MG63 (cell line): ENCODE results near the gene PARD3B. TPM values are rescaled to one million over a fixed set of nuclear protein-coding genes. Genes with fewer than 3 reads are reported as not detected.

Experiments used
- DNase-seq: peaks from one replicate; pipeline ENCODE4 v3.0.0-alpha.2; 2020
- H3K27me3 ChIP-seq: fragments of 250-450 bp; sonication (Bioruptor Pico); 2 replicates; pipeline ENCODE4 v1.5.1; 2020; ENCODE audit warnings: mild to moderate bottlenecking, moderate library complexity
- H3K36me3 ChIP-seq: fragments of 250-450 bp; sonication (Bioruptor Pico); 2 replicates; pipeline ENCODE4 v1.5.1; 2020; ENCODE audit warnings: mild to moderate bottlenecking, moderate library complexity
- H3K4me3 ChIP-seq: fragments of 250-450 bp; sonication (Bioruptor Pico); 2 replicates; pipeline ENCODE4 v1.5.1; 2020; ENCODE audit warnings: mild to moderate bottlenecking, moderate library complexity
- H3K9me3 ChIP-seq: fragments of 250-450 bp; sonication (Bioruptor Pico); 2 replicates; pipeline ENCODE4 v1.5.1; 2020; ENCODE audit warnings: mild to moderate bottlenecking, moderate library complexity
- total RNA-seq: library from RNA; depleted of rRNA; stranded (reverse); fragments of >200 nt; shearing (Covaris generic); gene quantifications from 2 replicates; pipeline ENCODE4 v1.2.3, GENCODE V29; 2014; ENCODE audit warnings: low replicate concordance

PARD3B gene
- total RNA-seq, 1 experiment from 2014 or later: 4.5 TPM

DNA sequence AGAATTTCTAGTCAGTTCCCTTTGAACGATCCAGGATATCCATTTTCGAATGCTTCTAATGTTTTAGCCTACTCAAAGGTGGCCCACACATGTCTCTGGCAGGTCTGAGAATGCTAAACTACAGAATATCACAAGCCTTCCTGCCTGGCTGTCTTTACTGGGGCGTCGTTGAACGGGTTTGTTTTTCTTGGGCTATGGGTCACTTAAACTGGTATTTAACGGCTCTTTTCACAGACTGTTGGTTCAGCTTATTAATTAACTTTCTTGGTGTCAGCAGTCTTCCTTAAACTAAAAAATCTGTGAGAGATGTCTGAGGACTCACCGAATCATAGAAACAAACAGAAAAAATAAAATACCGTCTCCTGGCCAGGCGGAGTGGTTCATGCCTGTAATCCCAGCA is 573.9 kb downstream of the PARD3B start:
- H3K4me3 ChIP-seq: no peak overlapping the region
- no peaks in the 10 kb centered on the region for H3K27me3 ChIP-seq
- DNase-seq: no peak
- no peaks in the 10 kb centered on the region for H3K9me3 ChIP-seq
- peaks cover 4% of the 10 kb centered on the region; the same call in 1 of the 2 replicates for H3K36me3 ChIP-seq

DNA sequence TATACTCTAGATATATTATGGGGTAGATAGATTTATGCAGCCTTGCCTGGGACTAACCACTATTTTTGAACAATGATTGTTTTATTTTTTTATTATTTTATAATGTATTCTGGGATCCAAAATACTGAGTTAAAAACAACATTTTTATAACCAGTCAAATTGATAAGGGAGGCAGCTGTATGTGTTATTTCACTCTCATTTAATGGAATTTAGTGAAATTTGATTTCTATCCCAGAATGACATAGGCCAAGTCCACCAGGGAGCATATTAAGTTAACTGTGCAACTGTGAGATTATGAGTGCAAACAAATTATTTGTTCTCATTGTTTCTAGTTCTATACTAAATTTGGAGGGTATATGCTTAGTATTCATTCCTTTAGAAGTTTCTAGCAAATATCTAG is 583.5 kb downstream of the PARD3B start:
- no peak for DNase-seq
- H3K9me3 ChIP-seq: no peaks in the 10 kb centered on the region
- H3K36me3 ChIP-seq: peaks cover 6% of the 10 kb centered on the region
- no peaks in the 10 kb centered on the region for H3K27me3 ChIP-seq
- no peak overlapping the region for H3K4me3 ChIP-seq

DNA sequence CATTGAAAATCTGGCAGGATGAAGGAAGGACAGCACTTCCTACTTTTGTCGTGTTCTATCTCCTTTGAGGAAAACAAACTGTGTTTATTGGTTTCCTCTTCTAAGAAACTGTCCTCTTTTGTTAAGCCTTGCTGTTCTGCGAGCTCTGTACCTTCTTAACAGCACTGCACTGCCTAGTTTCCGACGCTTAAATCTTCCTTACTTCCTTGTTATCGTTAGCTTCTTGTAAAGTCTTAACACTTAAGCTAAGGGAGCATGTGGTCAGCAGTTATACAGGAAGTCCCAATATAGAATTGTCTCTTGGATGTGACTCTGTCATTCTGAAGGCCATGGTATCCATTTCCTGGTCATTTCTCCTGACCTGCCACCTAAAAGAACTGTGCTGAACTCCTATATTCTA is 584.3 kb downstream of the PARD3B start:
- no peaks in the 10 kb centered on the region for H3K27me3 ChIP-seq
- H3K4me3 ChIP-seq: no peak overlapping the region
- DNase-seq: no peak
- H3K9me3 ChIP-seq: no peaks in the 10 kb centered on the region
- H3K36me3 ChIP-seq: peaks cover 6% of the 10 kb centered on the region

DNA sequence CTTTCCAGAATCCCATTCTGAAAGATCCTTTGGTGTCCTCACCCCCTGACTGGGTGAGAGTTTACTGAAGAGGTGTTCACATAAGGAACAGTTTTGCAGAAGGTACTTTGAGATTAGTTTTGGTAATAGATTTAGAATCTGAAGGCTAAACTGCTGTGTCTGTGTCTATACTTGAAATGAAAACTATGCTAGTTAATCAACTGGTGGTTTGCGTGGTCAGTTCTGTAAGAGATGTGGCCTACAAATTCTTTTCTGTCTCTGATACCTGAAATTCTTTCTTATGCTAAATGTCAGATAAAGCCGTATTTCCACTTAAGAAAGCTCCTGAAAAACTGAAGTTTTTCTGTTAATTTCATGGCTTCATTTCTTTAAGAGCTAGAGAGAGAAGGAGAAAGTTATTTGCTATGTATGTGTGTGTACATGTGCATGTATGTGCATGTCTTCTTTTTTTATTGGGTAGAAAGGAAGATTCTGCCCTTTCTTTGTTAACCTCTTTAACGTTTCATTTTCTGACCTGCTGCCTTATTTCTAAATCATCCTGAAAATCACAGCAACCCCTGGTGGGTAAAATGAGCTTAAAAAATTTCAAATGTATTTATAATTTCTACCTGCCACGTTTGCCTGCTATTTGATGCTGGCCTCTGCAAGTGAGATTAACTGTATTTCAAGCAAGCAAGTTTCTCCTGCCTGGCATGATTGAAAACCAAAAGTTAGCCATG is 585.0 kb downstream of the PARD3B start:
- Histone ChIP-seq H3K36me3 (peaks cover 6% of the 10 kb centered on the region), H3K27me3 (no peaks in the 10 kb centered on the region), H3K9me3 (no peaks in the 10 kb centered on the region), H3K4me3 (no peak overlapping the region)
- DNase-seq: no peak

DNA sequence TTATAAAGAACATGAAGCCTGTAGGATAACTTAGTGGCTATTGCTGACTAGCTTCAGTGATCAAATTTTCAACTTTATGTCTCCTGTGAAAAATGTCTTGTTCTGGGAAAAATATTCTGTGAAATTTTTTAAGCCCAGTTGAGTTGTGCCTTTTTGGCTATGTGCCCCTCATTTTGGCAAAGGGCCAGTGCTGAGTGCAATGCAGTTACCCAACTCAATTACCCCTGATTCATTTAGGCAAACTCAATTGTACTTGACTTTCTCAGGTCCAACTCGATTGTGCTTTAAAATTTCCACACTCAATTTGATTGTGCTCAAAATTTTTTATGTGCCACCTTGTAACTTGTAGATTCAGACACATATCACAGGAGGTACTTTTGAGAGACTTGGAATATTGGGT is 588.3 kb downstream of the PARD3B start:
- DNase-seq: peak; percentile 0
- H3K4me3 ChIP-seq: no peak overlapping the region

DNA sequence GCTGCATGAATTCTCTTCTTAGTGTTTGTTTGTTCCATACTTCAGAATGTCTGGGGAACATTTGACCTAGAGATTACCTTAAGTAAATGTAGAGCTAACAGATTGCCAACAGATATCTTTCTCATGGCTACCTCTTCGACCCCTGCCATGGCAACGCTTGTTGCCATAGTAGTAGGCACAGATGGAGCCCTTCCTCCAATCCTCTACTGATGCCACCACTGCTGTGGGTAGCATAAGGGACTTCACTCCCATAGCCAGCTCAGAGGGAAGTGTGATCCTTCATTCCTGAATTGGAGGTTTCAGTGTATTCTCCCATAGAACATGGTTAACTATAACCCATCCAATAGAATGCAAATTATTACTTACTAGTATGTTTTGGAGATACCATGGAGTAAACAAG is 593.5 kb downstream of the PARD3B start:
- DNase-seq: no peak
- no peaks in the 10 kb centered on the region for H3K9me3 ChIP-seq
- H3K36me3 ChIP-seq: no peaks in the 10 kb centered on the region; the same call in 1 of the 2 replicates
- H3K27me3 ChIP-seq: no peaks in the 10 kb centered on the region
- no peak overlapping the region for H3K4me3 ChIP-seq

More for the DNA sequence above, 588.3 kb downstream of the PARD3B start:
- no peaks in the 10 kb centered on the region for H3K27me3 ChIP-seq
- H3K9me3 ChIP-seq: no peaks in the 10 kb centered on the region
- no peaks in the 10 kb centered on the region; the same call in 1 of the 2 replicates for H3K36me3 ChIP-seq

DNA sequence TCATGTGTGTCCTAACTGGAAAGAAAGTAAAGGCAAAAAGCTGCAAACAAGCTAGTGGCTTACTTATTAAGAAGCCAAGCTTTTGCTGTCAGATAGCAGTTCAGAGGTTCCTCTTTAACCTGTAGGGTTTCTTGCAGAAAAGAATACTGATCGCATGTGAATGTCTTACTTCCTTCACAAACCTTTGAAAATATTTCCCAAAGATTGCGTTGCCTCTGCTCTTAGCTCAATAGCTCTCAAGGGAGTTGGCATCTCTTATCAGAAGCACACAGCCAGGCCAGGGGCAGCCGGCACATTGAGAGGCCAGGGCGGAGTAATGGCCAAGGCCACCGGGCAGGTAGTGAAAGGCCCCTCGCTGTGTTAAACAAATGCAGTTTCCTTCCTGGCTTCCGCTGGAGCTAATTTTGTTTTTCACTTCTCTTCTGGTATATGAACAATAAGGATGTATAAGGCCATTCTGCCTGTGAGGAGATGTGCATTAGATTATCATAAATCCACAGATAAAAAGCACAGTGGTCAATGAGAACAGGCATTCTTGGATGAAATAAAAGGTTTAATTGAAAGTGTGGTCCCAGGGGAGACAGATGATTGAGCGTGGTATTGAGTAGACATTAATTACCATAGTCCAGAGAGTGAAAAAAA is 594.7 kb downstream of the PARD3B start:
- H3K36me3 ChIP-seq: no peaks in the 10 kb centered on the region
- H3K27me3 ChIP-seq: no peaks in the 10 kb centered on the region
- H3K4me3 ChIP-seq: no peak overlapping the region
- DNase-seq: no peak
- no peaks in the 10 kb centered on the region for H3K9me3 ChIP-seq

DNA sequence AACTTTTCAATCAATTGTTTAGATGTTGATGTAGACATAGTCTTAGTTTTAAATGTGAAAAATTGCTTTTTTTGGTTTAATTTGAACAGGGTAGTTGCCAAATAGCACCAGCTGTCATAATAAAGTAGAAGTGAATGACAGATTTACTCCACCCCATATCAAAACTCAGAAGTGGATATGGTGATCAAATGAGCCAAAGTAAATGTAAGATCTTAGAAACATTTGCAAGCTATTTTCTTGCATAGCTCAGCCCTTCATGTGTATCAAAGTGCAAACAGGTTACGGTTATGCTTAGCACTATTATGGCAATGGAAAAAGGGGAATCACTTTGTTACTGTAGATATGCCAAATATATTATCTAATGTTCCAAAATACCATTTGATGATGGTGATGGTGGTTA is 596.1 kb downstream of the PARD3B start:
- Histone ChIP-seq H3K27me3 (no peaks in the 10 kb centered on the region), H3K36me3 (no peaks in the 10 kb centered on the region), H3K9me3 (no peaks in the 10 kb centered on the region), H3K4me3 (no peak overlapping the region)
- no peak for DNase-seq

DNA sequence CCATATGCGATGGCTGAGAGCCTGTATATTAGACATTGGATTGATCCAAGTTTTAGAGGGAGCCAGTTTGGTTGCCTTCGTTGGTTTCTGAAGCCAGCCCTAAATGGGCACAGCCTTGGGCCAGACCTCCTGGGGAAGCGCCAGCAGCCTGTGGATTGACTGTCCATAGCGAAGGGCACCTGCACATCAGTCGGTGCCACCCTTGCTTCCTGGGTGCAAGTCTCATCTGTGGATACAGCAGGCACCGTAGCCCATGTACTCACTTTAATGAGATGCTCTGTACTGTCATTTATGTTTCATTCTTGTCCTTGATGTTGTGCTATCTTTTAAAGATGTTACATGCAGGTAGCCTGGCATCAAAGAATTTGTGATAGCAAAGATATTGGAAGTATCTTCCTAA is 600.6 kb downstream of the PARD3B start:
- Histone ChIP-seq H3K4me3 (no peak overlapping the region), H3K27me3 (no peaks in the 10 kb centered on the region), H3K36me3 (no peaks in the 10 kb centered on the region), H3K9me3 (no peaks in the 10 kb centered on the region)
- no peak for DNase-seq

DNA sequence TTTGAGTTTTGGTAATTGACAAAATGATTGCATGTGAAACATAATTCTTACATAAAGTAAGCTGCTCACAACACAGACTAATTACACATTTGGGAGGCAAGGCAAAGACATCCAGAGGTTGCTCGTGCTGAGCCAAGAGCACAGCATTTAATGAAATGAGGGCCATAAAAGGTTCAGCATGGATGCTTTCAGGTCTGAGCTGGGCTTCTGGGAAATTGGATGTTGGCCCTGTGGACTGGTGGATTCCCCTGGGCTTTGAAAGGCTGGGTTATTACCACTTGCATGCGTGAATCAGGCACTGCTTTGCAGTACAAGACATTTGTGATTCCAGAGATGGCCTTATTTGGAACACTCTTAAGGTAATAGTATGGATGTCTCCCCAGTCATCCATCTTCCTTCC is 603.5 kb downstream of the PARD3B start:
- no peaks in the 10 kb centered on the region for H3K9me3 ChIP-seq
- DNase-seq: no peak
- H3K36me3 ChIP-seq: no peaks in the 10 kb centered on the region
- no peak overlapping the region for H3K4me3 ChIP-seq
- no peaks in the 10 kb centered on the region for H3K27me3 ChIP-seq

DNA sequence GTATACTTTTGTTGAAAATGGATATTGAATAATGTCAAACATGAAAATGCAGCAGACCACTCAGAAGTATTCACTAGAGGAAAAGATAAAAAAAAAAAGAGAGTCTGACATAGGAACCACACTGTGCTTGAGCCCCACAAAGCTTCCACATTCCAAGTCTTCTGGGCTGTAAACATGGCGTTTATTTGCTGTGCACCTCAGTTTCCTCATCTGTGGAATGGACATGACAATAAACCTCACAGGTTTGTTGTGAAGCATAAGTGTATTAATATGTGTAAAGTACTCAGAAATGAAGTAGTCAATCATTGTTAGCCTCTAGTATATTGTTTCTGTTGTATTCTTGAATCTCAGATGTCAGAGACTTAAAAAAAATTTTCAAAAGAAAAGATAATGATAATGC is 611.2 kb downstream of the PARD3B start:
- Histone ChIP-seq H3K9me3 (no peaks in the 10 kb centered on the region), H3K36me3 (no peaks in the 10 kb centered on the region; the same call in 1 of the 2 replicates), H3K4me3 (no peak overlapping the region), H3K27me3 (no peaks in the 10 kb centered on the region)
- no peak for DNase-seq

DNA sequence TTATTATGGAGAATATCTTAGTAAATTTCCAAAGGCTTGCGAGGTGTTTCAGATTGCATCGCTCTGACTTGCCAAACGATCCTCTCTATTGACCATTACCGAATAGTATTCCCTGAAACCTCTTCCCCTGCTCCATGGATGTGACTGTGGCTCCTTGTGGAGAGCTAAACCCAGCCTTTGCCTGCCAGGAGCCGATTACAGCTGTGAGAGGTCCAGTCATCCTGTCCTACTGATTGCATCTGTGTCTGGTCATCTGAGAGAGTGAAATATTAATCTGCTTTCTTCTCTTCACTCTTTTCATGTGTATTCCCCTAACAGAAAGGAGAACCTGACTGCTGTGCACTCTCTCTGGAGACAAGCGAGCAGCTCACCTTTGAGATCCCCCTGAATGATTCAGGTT is 613.1 kb downstream of the PARD3B start:
- Histone ChIP-seq H3K9me3 (no peaks in the 10 kb centered on the region), H3K4me3 (no peak overlapping the region), H3K36me3 (no peaks in the 10 kb centered on the region; the same call in none of the 2 replicates), H3K27me3 (no peaks in the 10 kb centered on the region)
- DNase-seq: no peak

DNA sequence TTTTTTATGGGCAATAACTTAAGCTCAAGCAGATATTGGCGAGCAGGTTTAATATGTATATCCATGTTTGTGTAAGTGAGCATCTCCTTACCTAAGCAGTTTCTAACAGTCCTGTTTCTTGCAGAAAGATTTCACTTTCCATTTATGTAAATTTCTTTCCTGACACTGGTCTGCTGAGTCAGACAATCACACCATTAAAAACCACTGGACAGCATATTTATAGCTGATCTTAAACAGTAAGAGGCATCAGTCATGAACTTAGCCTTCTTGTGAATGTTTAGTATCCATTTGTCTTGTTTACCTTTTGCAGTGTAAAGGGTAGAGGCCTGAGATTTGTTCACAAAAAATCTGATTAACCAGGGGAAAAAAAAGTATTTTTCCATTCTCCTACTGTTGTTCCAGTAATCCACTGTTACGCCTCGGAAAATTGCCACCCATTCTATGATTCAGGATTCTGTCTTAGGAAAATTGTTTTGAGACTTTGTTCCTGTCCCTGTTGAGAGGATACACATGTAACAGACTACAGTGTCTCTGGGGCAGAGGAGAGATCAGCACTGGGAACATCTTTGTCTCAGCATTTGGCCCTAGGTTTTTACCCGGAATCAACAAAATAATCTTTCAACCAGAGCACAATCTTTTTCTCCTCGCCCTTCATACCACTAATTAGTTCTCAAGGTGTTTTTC is 616.0 kb downstream of the PARD3B start:
- no peaks in the 10 kb centered on the region; the same call in none of the 2 replicates for H3K36me3 ChIP-seq
- no peak overlapping the region for H3K4me3 ChIP-seq
- no peak for DNase-seq
- H3K9me3 ChIP-seq: no peaks in the 10 kb centered on the region
- H3K27me3 ChIP-seq: no peaks in the 10 kb centered on the region

DNA sequence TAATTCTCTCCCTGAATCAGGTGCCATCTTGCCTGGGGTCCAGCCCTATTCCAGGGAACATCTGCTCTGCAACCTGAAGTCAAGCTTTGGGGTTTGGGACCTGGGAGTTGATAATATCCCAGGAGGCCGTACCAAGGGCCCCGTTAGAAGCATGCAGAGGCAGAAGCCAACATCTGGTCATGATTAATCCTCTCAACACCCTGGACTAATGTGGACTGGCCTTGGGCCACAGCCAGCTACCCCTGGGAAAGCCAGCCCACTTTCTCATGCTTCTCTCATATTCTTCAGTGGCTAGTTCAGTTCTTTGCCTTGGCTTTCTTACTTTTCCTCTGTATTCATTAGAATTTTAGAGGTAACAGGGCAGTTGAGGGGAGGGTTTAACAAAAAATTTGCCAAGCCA is 621.5 kb downstream of the PARD3B start:
- Histone ChIP-seq H3K9me3 (no peaks in the 10 kb centered on the region), H3K4me3 (no peak overlapping the region), H3K27me3 (no peaks in the 10 kb centered on the region), H3K36me3 (no peaks in the 10 kb centered on the region; the same call in 1 of the 2 replicates)
- DNase-seq: no peak

DNA sequence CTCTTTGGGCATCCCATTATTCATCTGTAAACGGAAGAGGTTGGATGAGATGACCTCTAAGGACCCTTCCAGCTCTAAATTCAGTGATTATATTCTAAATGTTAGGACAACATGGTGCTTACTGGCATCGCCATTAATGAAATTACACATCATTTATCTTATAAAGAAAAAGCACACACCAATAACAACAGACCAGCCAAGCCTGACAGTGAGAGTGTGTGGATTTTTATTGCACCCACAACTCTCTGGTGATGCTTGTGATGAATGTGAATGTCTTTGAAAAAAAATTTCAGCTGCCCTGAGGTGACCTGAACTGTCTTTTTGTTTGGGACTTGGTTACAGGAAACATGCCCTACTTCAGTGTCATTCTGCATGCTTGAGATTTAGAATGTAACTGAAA is 623.7 kb downstream of the PARD3B start:
- Histone ChIP-seq H3K27me3 (no peaks in the 10 kb centered on the region), H3K9me3 (no peaks in the 10 kb centered on the region), H3K36me3 (no peaks in the 10 kb centered on the region), H3K4me3 (no peak overlapping the region)
- no peak for DNase-seq

DNA sequence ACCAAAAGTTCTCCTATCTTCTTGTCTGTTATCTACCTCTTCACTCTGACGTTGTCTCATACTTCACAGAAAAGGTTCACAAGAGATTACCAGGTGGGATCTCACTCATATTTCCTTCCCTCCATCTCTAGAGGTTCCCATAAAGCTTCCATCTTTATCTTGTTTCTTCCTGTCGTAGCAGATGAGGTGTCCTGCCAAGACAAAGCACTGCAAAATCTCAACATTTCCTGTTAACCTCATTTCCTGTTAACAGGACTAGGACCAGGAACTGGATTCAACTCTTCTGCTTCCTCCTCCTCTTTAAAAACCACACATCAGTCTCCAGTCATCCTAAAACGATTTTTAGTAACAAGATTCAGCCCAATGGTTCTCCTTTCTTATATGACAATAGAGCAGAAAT is 624.2 kb downstream of the PARD3B start:
- no peak overlapping the region for H3K4me3 ChIP-seq
- DNase-seq: no peak
- H3K27me3 ChIP-seq: no peaks in the 10 kb centered on the region
- no peaks in the 10 kb centered on the region for H3K36me3 ChIP-seq
- H3K9me3 ChIP-seq: no peaks in the 10 kb centered on the region

DNA sequence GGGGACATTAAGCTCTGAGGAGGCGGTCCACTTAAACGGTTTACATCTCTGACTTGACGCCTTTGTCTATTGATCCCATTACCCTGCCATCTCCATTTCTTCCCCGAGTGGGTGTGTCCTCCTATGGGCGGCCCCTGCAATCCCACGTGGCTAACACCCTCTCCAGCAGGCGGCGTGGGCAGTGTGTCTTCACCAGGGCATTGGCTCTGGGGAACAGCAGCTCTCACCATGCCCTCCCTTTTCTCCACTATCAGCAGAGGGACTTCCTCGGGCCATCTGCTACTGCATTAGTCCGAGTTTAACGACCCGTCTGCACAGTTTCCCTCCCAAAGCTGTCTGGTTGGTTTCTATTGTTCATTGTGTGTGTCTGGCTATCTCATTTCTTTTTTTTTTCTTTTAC is 625.1 kb downstream of the PARD3B start:
- Histone ChIP-seq H3K36me3 (no peaks in the 10 kb centered on the region), H3K4me3 (no peak overlapping the region), H3K27me3 (no peaks in the 10 kb centered on the region), H3K9me3 (no peaks in the 10 kb centered on the region)
- no peak for DNase-seq
